ENCODE results near the gene BGN.
A peak's percentile ranks its signal among the peaks of the same experiment; 100 is the strongest.

DNA sequence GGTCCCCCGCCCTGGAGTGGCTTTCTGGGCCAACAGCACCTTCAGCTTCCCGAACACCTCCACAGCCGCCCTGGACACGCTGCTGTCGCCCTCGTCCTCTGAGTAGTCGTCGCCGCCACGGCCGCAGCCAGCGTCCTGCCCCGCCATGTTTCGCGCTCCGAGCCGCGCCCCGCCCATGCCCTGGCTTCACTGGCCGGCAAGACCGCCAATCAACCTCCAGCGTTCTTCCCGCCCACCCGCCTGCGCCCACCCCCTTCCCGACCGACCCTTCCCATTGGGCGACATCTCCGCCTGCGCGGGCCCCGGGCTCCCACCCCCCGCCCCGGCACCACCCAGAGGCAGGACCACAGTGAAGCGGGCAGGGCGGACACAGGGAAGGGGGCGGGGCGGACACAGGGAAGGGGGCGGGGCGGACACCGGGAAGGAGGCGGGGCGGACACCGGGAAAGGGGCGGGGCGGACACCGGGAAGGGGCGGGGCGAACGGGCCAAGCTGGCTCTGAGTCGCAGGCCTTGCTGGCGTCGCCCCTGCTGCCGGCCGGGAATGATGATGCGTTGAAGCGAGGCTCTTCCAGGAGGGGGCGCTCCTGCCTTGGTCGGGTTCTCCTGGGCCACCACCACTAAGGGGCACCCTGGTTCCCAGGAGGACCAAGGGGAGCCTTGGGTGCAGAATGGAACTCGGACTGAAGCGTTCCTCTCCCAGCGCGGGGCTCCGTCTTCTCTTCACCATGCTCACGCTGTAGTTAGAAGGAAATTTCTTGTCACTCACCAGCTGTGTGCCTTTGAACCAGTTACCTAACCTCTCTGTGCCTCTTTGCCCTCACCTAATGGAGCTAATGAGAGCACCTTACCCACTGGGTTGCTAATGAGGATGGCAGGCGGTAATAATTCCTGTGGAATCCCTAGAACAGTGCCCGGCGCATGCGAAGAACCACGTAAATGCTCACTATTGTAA lies 24.1 kb upstream of the BGN start, which contains the start of gene HAUS7:
- TF ChIP-seq, protein P1, sequence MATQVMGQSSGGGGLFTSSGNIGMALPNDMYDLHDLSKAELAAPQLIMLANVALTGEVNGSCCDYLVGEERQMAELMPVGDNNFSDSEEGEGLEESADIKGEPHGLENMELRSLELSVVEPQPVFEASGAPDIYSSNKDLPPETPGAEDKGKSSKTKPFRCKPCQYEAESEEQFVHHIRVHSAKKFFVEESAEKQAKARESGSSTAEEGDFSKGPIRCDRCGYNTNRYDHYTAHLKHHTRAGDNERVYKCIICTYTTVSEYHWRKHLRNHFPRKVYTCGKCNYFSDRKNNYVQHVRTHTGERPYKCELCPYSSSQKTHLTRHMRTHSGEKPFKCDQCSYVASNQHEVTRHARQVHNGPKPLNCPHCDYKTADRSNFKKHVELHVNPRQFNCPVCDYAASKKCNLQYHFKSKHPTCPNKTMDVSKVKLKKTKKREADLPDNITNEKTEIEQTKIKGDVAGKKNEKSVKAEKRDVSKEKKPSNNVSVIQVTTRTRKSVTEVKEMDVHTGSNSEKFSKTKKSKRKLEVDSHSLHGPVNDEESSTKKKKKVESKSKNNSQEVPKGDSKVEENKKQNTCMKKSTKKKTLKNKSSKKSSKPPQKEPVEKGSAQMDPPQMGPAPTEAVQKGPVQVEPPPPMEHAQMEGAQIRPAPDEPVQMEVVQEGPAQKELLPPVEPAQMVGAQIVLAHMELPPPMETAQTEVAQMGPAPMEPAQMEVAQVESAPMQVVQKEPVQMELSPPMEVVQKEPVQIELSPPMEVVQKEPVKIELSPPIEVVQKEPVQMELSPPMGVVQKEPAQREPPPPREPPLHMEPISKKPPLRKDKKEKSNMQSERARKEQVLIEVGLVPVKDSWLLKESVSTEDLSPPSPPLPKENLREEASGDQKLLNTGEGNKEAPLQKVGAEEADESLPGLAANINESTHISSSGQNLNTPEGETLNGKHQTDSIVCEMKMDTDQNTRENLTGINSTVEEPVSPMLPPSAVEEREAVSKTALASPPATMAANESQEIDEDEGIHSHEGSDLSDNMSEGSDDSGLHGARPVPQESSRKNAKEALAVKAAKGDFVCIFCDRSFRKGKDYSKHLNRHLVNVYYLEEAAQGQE (tag by site-specific recombination; IDR thresholded peaks at IDR 0.05) = no peak
- TF ChIP-seq, protein P2, sequence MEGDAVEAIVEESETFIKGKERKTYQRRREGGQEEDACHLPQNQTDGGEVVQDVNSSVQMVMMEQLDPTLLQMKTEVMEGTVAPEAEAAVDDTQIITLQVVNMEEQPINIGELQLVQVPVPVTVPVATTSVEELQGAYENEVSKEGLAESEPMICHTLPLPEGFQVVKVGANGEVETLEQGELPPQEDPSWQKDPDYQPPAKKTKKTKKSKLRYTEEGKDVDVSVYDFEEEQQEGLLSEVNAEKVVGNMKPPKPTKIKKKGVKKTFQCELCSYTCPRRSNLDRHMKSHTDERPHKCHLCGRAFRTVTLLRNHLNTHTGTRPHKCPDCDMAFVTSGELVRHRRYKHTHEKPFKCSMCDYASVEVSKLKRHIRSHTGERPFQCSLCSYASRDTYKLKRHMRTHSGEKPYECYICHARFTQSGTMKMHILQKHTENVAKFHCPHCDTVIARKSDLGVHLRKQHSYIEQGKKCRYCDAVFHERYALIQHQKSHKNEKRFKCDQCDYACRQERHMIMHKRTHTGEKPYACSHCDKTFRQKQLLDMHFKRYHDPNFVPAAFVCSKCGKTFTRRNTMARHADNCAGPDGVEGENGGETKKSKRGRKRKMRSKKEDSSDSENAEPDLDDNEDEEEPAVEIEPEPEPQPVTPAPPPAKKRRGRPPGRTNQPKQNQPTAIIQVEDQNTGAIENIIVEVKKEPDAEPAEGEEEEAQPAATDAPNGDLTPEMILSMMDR (tag by site-specific recombination; IDR thresholded peaks at IDR 0.05) = peak; percentile 97
- TF ChIP-seq ZNF777 (tag by site-specific recombination; IDR thresholded peaks at IDR 0.05; ENCODE audit: borderline replicate concordance) (no peak), TRIM28 (IDR thresholded peaks at IDR 0.05; ENCODE audit: borderline replicate concordance, low read length) (no peak), ZNF274 (IDR thresholded peaks at IDR 0.05; ENCODE audit: low read length) (no peak), ZNF274 (tag by site-specific recombination; IDR thresholded peaks at IDR 0.05; ENCODE audit: borderline replicate concordance) (no peak), ZBTB21 (tag by site-specific recombination; IDR thresholded peaks at IDR 0.05) (no peak), ZNF292 (tag by site-specific recombination; IDR thresholded peaks at IDR 0.05; ENCODE audit: borderline replicate concordance, low read depth) (no peak), ZNF664 (tag by site-specific recombination; IDR thresholded peaks at IDR 0.05) (no peak), YY1 (tag by site-specific recombination; IDR thresholded peaks at IDR 0.05) (peak; percentile 44)
